ENCODE data around the gene MOSPD2. TPM values are rescaled to one million over a fixed set of nuclear protein-coding genes. Genes with fewer than 3 reads are reported as not detected.
A peak's percentile ranks its signal among the peaks of the same experiment; 100 is the strongest.

MOSPD2 gene
- total and polyA plus RNA-seq, 10 of the 15 experiments (the other 5 are each of a cell fraction or from before 2014, with no cell fraction given): 4.9 to 14.7 (median 7.4) TPM

DNA sequence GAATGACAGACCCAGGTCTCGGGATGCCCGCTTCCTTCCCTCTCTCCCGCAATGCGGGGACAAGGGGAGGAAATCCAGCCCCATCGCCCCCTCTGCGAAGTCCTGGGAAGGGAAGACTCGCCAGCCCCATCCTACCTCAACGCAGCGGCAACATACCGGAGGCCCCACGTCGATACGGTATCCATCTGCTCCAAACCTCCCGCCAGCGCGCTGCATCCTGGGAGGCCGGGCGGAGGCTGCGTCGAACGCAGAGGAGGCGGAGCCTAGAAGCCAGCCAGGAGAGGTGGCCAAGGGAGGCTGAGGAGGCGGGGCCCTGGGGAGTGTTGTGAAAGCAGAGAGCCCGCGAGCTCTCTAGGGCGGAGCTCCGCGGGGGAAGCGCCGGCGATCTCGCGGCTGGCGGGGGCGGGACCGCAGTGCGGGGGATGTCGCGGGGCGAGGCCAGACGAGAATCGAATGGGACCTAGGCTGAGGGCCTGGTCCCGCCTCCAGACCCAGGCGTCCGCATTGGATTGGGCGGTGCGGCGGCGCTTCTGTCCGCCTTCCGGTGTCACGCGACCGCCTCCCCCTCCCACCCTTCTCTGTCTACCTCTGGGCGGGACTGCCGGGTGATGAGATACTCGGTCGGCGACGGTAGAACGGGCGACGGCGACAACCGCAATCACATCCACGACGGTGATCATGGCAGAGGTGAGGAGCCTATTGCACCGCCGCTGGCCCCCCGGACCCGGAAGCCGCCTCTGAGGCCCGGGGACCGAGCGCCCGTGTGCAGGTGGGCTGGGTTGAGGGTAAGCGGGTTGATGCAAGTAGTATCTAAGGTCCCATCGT is at the start of gene MOSPD2, which contains the start of gene FANCB (continued):
- TF ChIP-seq, protein P1, sequence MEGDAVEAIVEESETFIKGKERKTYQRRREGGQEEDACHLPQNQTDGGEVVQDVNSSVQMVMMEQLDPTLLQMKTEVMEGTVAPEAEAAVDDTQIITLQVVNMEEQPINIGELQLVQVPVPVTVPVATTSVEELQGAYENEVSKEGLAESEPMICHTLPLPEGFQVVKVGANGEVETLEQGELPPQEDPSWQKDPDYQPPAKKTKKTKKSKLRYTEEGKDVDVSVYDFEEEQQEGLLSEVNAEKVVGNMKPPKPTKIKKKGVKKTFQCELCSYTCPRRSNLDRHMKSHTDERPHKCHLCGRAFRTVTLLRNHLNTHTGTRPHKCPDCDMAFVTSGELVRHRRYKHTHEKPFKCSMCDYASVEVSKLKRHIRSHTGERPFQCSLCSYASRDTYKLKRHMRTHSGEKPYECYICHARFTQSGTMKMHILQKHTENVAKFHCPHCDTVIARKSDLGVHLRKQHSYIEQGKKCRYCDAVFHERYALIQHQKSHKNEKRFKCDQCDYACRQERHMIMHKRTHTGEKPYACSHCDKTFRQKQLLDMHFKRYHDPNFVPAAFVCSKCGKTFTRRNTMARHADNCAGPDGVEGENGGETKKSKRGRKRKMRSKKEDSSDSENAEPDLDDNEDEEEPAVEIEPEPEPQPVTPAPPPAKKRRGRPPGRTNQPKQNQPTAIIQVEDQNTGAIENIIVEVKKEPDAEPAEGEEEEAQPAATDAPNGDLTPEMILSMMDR (IDR thresholded peaks at IDR 0.05 in 2 of 3, conservative IDR thresholded peaks at IDR 0.05 in 1 of 3; ENCODE audit: control insufficient read depth in 2 of 3, extremely low read depth in 1 of 3, insufficient read depth in 1 of 3, low read depth in 3 of 3, low read length in 3 of 3): no peak
- TF ChIP-seq, protein P2, sequence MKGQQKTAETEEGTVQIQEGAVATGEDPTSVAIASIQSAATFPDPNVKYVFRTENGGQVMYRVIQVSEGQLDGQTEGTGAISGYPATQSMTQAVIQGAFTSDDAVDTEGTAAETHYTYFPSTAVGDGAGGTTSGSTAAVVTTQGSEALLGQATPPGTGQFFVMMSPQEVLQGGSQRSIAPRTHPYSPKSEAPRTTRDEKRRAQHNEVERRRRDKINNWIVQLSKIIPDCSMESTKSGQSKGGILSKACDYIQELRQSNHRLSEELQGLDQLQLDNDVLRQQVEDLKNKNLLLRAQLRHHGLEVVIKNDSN (IDR thresholded peaks at IDR 0.05; ENCODE audit: borderline replicate concordance, extremely low read length, insufficient read depth, low read depth, low read length): peak; percentile 21
- TF ChIP-seq RFX5 (IDR thresholded peaks at IDR 0.05; ENCODE audit: low read depth, low read length): peak; percentile 34; the same call in 1 of the 2 replicates
- peak; percentile 31 for TF ChIP-seq SP1 (IDR thresholded peaks at IDR 0.05; ENCODE audit: low read depth, low read length)
- TF ChIP-seq, protein P3, sequence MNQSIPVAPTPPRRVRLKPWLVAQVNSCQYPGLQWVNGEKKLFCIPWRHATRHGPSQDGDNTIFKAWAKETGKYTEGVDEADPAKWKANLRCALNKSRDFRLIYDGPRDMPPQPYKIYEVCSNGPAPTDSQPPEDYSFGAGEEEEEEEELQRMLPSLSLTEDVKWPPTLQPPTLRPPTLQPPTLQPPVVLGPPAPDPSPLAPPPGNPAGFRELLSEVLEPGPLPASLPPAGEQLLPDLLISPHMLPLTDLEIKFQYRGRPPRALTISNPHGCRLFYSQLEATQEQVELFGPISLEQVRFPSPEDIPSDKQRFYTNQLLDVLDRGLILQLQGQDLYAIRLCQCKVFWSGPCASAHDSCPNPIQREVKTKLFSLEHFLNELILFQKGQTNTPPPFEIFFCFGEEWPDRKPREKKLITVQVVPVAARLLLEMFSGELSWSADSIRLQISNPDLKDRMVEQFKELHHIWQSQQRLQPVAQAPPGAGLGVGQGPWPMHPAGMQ (IDR thresholded peaks at IDR 0.05; ENCODE audit: borderline replicate concordance): no peak
- peak; percentile 22; the same call in 1 of the 2 replicates for TF ChIP-seq TAF1 (IDR thresholded peaks at IDR 0.05; ENCODE audit: borderline replicate concordance, low read depth, low read length)
- peak; percentile 74 for TF ChIP-seq POLR2A (IDR thresholded peaks at IDR 0.05; ENCODE audit: low read depth, low read length)
- TF ChIP-seq CHD2 (IDR thresholded peaks at IDR 0.05; ENCODE audit: borderline replicate concordance, low read depth, low read length): peak; percentile 37; the same call in 1 of the 2 replicates
- TF ChIP-seq, protein P4, sequence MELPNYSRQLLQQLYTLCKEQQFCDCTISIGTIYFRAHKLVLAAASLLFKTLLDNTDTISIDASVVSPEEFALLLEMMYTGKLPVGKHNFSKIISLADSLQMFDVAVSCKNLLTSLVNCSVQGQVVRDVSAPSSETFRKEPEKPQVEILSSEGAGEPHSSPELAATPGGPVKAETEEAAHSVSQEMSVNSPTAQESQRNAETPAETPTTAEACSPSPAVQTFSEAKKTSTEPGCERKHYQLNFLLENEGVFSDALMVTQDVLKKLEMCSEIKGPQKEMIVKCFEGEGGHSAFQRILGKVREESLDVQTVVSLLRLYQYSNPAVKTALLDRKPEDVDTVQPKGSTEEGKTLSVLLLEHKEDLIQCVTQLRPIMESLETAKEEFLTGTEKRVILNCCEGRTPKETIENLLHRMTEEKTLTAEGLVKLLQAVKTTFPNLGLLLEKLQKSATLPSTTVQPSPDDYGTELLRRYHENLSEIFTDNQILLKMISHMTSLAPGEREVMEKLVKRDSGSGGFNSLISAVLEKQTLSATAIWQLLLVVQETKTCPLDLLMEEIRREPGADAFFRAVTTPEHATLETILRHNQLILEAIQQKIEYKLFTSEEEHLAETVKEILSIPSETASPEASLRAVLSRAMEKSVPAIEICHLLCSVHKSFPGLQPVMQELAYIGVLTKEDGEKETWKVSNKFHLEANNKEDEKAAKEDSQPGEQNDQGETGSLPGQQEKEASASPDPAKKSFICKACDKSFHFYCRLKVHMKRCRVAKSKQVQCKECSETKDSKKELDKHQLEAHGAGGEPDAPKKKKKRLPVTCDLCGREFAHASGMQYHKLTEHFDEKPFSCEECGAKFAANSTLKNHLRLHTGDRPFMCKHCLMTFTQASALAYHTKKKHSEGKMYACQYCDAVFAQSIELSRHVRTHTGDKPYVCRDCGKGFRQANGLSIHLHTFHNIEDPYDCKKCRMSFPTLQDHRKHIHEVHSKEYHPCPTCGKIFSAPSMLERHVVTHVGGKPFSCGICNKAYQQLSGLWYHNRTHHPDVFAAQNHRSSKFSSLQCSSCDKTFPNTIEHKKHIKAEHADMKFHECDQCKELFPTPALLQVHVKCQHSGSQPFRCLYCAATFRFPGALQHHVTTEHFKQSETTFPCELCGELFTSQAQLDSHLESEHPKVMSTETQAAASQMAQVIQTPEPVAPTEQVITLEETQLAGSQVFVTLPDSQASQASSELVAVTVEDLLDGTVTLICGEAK (IDR thresholded peaks at IDR 0.05; ENCODE audit: borderline replicate concordance): peak; percentile 17; the same call in 1 of the 2 replicates
- peak; percentile 88 to 95 for TF ChIP-seq BHLHE40 (IDR thresholded peaks at IDR 0.05; ENCODE audit: borderline replicate concordance in 1 of 2, low read depth in 2 of 2, low read length in 1 of 2)
- TF ChIP-seq TBL1XR1 (IDR thresholded peaks at IDR 0.05; ENCODE audit: low read depth, low read length): no peak
- no peak for TF ChIP-seq ETV6 (conservative IDR thresholded peaks at IDR 0.05 in 1 of 2, IDR thresholded peaks at IDR 0.05 in 1 of 2; ENCODE audit: borderline replicate concordance in 1 of 2, low read depth in 1 of 2)
- TF ChIP-seq, protein P5, sequence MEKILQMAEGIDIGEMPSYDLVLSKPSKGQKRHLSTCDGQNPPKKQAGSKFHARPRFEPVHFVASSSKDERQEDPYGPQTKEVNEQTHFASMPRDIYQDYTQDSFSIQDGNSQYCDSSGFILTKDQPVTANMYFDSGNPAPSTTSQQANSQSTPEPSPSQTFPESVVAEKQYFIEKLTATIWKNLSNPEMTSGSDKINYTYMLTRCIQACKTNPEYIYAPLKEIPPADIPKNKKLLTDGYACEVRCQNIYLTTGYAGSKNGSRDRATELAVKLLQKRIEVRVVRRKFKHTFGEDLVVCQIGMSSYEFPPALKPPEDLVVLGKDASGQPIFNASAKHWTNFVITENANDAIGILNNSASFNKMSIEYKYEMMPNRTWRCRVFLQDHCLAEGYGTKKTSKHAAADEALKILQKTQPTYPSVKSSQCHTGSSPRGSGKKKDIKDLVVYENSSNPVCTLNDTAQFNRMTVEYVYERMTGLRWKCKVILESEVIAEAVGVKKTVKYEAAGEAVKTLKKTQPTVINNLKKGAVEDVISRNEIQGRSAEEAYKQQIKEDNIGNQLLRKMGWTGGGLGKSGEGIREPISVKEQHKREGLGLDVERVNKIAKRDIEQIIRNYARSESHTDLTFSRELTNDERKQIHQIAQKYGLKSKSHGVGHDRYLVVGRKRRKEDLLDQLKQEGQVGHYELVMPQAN (conservative IDR thresholded peaks at IDR 0.05): peak; percentile 98
